ENCODE data around the gene TGFA.

TGFA gene

GRCh38 chr2:70412294-70413070 lies 141.1 kb downstream of the TGFA start:
- DNase-seq, result no peak

- DNase-seq, result no peak
Measured at GRCh38 chr2:70411483-70412125, 142.0 kb downstream of the TGFA start.

- DNase-seq, result no peak
Measured at GRCh38 chr2:70403267-70404053, 150.2 kb downstream of the TGFA start.

GRCh38 chr2:70400539-70400938 lies 153.1 kb downstream of the TGFA start:
- no peak for DNase-seq

GRCh38 chr2:70399046-70399445 lies 154.6 kb downstream of the TGFA start:
- DNase-seq, result no peak
